Measurements from ENCODE around the gene UBE2Q2. TPM values are rescaled to one million over a fixed set of nuclear protein-coding genes. Genes with fewer than 3 reads are reported as not detected.

The UBE2Q2 gene
- polyA plus RNA-seq, 3 donors: 13.6 to 22.1 (median 20.9) TPM

DNA sequence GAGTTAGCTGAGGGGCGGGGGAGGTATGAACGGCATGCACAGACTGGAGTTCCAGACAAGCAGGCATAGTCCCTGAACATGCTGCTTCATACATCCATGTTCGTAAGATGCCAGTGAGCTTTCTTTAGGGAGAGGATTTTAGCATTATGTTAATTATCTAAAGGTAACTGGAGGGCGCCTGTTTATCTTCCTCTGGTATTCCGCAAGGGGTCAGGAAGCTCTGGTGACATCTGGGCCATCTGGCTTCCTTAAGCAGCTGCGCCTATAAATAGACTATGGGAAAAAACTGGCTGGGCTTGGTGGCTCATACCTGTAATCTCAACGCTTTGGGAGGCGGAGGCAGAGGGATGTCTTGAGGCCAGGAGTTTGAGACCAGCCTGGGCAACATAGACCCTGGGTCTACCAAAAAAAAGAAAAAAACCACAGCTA, 58.9 kb downstream of the UBE2Q2 start:
- H3K4me1 Mint-ChIP-seq: peaks cover 24% of the 10 kb centered on the region
- H2AFZ ChIP-seq (ENCODE audit: insufficient read depth, low read depth, low read length, poor library complexity, severe bottlenecking): no peak overlapping the region
- H3K9me3 Mint-ChIP-seq: peaks cover 0 to 2% (median 0%) of the 10 kb centered on the region in 7 donors
- H3K27ac ChIP-seq (ENCODE audit: low read depth in 1 of 2, low read length in 2 of 2): no peak overlapping the region
- DNase-seq: no peak
- no peaks in the 10 kb centered on the region for H3K27me3 ChIP-seq (ENCODE audit: control insufficient read depth in 2 of 2, insufficient read depth in 2 of 2, low read length in 2 of 2)
- no peak overlapping the region for H3K4me2 ChIP-seq (replicated peaks; ENCODE audit: extremely low read depth, low read length, poor library complexity, severe bottlenecking)
- peak overlapping the region in 1 of 2 donors; percentile 24 for H3K4me3 Mint-ChIP-seq
- WGBS (ENCODE audit: insufficient coverage): 6% methylated on average over 5 of the region's 8 CpGs
- H3K27ac Mint-ChIP-seq: peak overlapping the region in 2 of 7 donors; percentile 30 to 49
- no peaks in the 10 kb centered on the region for H4K20me1 ChIP-seq (ENCODE audit: insufficient read depth, low read length)
- TF ChIP-seq, protein P1, sequence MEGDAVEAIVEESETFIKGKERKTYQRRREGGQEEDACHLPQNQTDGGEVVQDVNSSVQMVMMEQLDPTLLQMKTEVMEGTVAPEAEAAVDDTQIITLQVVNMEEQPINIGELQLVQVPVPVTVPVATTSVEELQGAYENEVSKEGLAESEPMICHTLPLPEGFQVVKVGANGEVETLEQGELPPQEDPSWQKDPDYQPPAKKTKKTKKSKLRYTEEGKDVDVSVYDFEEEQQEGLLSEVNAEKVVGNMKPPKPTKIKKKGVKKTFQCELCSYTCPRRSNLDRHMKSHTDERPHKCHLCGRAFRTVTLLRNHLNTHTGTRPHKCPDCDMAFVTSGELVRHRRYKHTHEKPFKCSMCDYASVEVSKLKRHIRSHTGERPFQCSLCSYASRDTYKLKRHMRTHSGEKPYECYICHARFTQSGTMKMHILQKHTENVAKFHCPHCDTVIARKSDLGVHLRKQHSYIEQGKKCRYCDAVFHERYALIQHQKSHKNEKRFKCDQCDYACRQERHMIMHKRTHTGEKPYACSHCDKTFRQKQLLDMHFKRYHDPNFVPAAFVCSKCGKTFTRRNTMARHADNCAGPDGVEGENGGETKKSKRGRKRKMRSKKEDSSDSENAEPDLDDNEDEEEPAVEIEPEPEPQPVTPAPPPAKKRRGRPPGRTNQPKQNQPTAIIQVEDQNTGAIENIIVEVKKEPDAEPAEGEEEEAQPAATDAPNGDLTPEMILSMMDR (IDR thresholded peaks at IDR 0.05): no peak
- intact Hi-C loops (cut with micrococcal nuclease): loop anchor here in 1 of 2 donors (5.0 kb wide), 1 partner anchor 60 kb away; the partner anchor contains the start of gene UBE2Q2
- H3K4me1 ChIP-seq (ENCODE audit: control insufficient read depth in 1 of 2, insufficient read depth in 2 of 2, low read length in 2 of 2): peaks cover 6 to 20% of the 10 kb centered on the region in 2 donors
- no peaks in the 10 kb centered on the region for H3K9me3 ChIP-seq (replicated peaks in 1 of 2; ENCODE audit: control insufficient read depth in 1 of 2, insufficient read depth in 1 of 2, low read length in 2 of 2)
- peaks cover 32% of the 10 kb centered on the region for H3K79me2 ChIP-seq (ENCODE audit: insufficient read depth, low read length)
- no peak overlapping the region for H3K4me3 ChIP-seq (replicated peaks in 1 of 3; ENCODE audit: low read depth in 2 of 3, low read length in 3 of 3)
- peaks cover 20 to 23% of the 10 kb centered on the region in 2 donors for H3K36me3 Mint-ChIP-seq
- H3K27me3 Mint-ChIP-seq (ENCODE audit: low read depth in 3 of 3): peaks cover 0 to 3% (median 2%) of the 10 kb centered on the region in 3 donors
- H3K36me3 ChIP-seq (replicated peaks in 1 of 2; ENCODE audit: control insufficient read depth in 1 of 2, insufficient read depth in 2 of 2, low read length in 2 of 2): peaks cover 15 to 46% of the 10 kb centered on the region in 2 donors
- no peak overlapping the region for H3K9ac ChIP-seq (ENCODE audit: insufficient read depth, low read length, poor library complexity, severe bottlenecking)

DNA sequence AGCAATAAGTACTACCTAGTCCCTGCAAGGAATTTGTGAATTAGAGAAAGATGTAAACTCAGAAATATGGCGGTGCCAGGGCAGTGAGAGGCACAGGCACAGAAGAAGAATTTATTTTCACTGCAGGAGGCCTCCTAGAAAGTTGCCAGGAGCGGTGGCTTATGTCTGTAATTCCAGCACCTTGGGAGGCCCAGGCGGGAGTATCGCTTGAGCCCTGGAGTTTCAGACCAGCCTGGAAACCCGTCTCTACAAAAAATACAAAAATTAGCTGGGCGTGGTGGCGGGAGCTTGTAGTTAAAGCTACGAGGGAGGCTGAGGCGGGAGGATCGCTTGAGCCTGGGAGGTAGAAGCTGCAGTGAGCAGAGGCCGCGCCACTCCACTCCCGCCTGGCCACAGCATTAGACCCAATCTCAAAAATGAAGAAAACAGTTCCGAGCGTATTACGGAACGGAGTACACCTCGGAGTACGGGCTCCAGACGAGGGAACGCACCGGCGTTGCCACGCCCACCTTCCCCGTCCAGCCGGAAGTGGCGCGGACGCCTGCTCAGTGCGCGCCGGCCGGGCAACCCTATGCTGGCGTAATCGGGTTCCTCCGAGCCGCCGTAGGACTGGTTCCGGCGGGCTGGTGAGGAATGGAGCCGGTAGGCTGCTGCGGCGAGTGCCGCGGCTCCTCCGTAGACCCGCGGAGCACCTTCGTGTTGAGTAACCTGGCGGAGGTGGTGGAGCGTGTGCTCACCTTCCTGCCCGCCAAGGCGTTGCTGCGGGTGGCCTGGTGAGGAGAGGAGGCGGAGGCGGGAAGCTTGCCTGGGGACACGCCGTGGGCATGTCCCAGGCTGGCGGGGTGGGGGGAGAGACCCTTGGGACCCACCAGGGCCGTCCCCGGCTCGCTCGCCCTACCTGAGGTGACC, 60.3 kb downstream of the UBE2Q2 start, which contains the start of gene FBXO22:
FBXO22 (plus strand) TSS at position 548 of the 909 bp plus-strand sequence; CDS start at position 634, 86 bp downstream.
- peak within 1 kb of the TSS; percentile 97 to 100 for H3K4me3 Mint-ChIP-seq
- peaks cover 0 to 2% (median 0%) of the 10 kb centered on the region in 7 donors for H3K9me3 Mint-ChIP-seq
- peaks cover 10 to 21% of the 10 kb centered on the region in 2 donors for H3K36me3 Mint-ChIP-seq
- Histone ChIP-seq H3K9ac (ENCODE audit: insufficient read depth, low read length, poor library complexity, severe bottlenecking) (peak within 1 kb of the TSS; percentile 94), H2AFZ (ENCODE audit: insufficient read depth, low read depth, low read length, poor library complexity, severe bottlenecking) (peak within 1 kb of the TSS; percentile 99), H3K27ac (ENCODE audit: low read depth in 1 of 2, low read length in 2 of 2) (peak within 1 kb of the TSS; percentile 65 to 90), H3K4me1 (ENCODE audit: control insufficient read depth in 1 of 2, insufficient read depth in 2 of 2, low read length in 2 of 2) (peaks cover 6 to 20% of the 10 kb centered on the region in 2 donors), H3K4me3 (replicated peaks in 1 of 3; ENCODE audit: low read depth in 2 of 3, low read length in 3 of 3) (peak within 1 kb of the TSS; percentile 84 to 99 (median 90)), H3K36me3 (replicated peaks in 1 of 2; ENCODE audit: control insufficient read depth in 1 of 2, insufficient read depth in 2 of 2, low read length in 2 of 2) (peaks cover 9 to 38% of the 10 kb centered on the region in 2 donors), H3K79me2 (ENCODE audit: insufficient read depth, low read length) (peaks cover 44% of the 10 kb centered on the region), H3K4me2 (replicated peaks; ENCODE audit: extremely low read depth, low read length, poor library complexity, severe bottlenecking) (peak within 1 kb of the TSS; percentile 87), H3K27me3 (ENCODE audit: control insufficient read depth in 2 of 2, insufficient read depth in 2 of 2, low read length in 2 of 2) (no peaks in the 10 kb centered on the region), H4K20me1 (ENCODE audit: insufficient read depth, low read length) (peaks cover 3% of the 10 kb centered on the region), H3K9me3 (replicated peaks in 1 of 2; ENCODE audit: control insufficient read depth in 1 of 2, insufficient read depth in 1 of 2, low read length in 2 of 2) (no peaks in the 10 kb centered on the region)
- intact Hi-C loops (cut with micrococcal nuclease): loop anchor here in 1 of 2 donors (5.0 kb wide), 1 partner anchor 61 kb away; the partner anchor contains the start of gene UBE2Q2
- WGBS (ENCODE audit: insufficient coverage): 2% methylated on average over 53 of the region's 63 CpGs
- peak within 1 kb of the TSS; percentile 86 to 97 (median 96) for H3K27ac Mint-ChIP-seq
- peaks cover 24% of the 10 kb centered on the region for H3K4me1 Mint-ChIP-seq
- peak; percentile 84 to 90 (median 87) for DNase-seq
- H3K27me3 Mint-ChIP-seq (ENCODE audit: low read depth in 3 of 3): peaks cover 0 to 3% (median 2%) of the 10 kb centered on the region in 3 donors
- TF ChIP-seq, protein P1 (IDR thresholded peaks at IDR 0.05): no peak

Data from CD14-positive monocyte (primary cell).